HG03457 (cell line): ENCODE measurements around the gene CORO7.
A peak's percentile ranks its signal among the peaks of the same experiment; 100 is the strongest.

Source experiments
- ATAC-seq: cut with Tn5 transposase; IDR thresholded peaks from one replicate; pipeline ENCODE4 v1.9.1; 2021; ENCODE audit warnings: moderate number of reproducible peaks; ENCODE audit not compliant: unreplicated experiment

CORO7 gene

DNA sequence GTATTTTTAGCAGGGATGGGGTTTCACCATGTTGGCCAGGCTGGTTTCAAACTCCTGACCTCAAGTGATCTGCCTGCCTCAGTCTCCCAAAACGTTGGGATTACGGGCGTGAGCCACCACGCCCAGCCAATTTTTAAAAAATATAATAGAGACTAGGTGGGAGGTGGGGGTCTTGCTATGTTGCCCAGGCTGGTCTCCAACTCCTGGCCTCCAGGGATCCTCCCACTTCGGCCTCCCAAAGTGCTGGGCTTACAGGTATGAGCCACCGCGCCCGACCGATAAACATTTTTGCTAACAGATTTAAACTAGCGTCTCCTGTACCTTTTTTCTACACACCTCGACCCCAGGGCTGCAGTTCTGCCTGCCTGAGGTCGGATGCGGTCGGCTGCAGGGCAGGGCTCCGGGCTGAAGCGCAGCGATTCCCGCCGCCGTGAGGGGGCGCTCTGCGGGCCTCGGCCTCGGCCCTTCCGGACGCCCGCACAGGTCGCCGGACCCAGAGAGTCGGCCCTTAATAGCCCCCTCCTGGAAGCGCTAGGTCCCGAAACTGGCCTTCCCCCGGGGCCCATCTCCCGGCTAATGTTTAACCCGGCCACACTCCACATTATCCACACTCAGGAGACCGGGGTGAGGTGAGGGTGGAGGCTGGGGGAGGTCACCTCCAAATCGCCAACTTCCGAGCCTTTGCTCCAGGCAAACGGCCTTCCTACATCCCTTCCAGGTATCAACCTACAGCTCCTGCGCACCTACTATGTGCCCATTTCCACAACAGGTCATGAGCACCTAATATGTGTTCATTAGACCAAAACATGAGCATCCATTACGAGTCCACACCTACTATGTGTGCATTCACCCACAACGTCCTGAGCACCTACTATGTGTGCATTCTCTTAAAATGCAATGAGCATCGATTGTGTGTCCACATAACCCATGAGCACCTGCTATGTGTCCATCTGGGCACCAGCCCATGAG is 102.5 kb downstream of the CORO7 start:
- no peak for ATAC-seq

DNA sequence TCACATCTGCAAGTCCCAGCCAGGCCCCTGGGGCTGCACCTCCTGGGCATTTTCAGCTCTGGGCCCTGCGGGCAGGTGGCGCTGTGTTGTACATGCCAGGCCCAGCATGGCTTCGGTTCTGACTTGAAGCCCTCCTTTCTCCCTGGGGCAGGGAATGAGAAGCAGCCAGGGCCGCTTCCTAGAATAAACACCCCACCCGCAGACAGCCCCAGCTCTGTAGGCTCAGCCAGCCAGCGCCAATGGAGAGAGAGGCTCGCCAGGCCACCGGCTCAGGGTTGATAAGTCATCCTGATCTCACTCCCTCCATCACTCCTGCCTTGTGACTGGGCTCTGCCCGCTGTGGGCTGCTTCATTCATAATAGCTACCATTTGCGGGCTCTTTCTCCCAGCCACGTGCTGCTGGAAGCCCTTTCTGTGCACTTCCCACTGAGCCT is 106.5 kb downstream of the CORO7 start:
- ATAC-seq: no peak

- no peak for ATAC-seq
Observed at GRCh38 chr16:4309102-4309832, 107.1 kb downstream of the CORO7 start.

DNA sequence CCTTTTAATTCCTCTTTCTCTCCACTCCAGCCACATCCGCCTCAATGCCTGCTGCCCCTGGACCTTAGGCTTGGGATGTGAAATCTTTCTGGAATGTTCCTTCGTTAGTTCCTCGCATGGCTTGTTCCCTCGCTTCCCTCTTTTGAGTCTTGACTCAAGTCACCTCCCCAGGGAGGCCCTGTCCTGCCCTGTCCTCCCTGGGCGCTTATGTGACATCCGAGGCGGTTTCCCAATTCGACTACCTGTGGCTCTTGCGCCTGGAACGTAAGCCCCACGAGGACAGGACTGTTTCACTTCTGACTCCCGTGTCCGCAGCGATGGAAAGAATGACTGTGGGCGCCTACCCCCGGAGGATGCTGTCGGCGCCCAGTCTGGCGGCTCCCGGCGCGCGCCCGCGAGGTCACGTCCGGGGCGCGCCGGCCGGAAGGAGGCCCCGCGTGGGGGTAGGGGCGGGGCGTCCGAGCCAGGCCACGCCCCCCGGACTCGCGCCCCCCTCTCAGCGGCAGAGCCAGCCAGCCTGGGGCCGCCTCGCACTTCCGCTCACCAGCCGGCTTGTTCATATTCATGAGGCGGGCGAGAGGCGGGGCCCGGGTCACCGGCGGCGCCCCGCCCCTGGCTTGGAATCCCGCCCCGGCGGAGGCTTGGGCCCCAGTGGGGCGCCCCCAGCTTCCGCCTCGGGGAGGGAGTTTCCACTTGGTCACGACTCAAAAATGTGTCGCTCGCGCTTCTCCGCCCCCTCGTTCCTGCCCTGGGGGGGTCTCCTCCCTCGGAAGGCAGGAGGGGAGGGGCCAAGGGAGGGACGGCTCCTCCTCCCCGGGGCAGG is 109.0 kb downstream of the CORO7 start:
- peak; percentile 85 for ATAC-seq

- ATAC-seq: no peak
Observed at GRCh38 chr16:4306470-4307214, 109.8 kb downstream of the CORO7 start.
